Tibial artery (tissue), 4 donors: ENCODE data around the gene DACH1.

Experiments
- DNase-seq, 2 donors: peaks; one replicate each; pipeline ENCODE4 v3.0.0-alpha.2; 2019
- H3K27ac ChIP-seq, 2 donors: fragments of 200-600 bp; sonication (generic) in 1 of 2; 1 replicate in 1 of 2; 2 replicates in 1 of 2; pipeline ENCODE4 v1.5.1; 2018 to 2019; ENCODE audit warnings: mild to moderate bottlenecking in 1 of 2
- H3K27me3 ChIP-seq, 2 donors: fragments of 200-600 bp; sonication (generic) in 1 of 2; one replicate each; pipeline versions ENCODE4 v1.5.1 to v1.6.0; 2016 to 2019
- H3K36me3 ChIP-seq, 3 donors: fragments of 200-600 bp; sonication (generic) in 2 of 3; one replicate each; pipeline ENCODE4 v1.5.1; 2016 to 2019; ENCODE audit warnings: mild to moderate bottlenecking in 2 of 3
- H3K4me1 ChIP-seq, 4 donors: fragments of 200-600 bp; sonication (generic) in 2 of 4; 1 replicate in 3 of 4; 2 replicates in 1 of 4; pipeline ENCODE4 v1.5.1; 2016 to 2019
- H3K4me3 ChIP-seq, 2 donors: fragments of 200-600 bp; sonication (generic) in 1 of 2; 1 replicate in 1 of 2; 2 replicates in 1 of 2; pipeline ENCODE4 v1.5.1; 2018 to 2019; ENCODE audit warnings: mild to moderate bottlenecking in 2 of 2
- H3K9me3 ChIP-seq, 3 donors: fragments of 200-600 bp; sonication (generic) in 1 of 3; one replicate each; pipeline ENCODE4 v1.5.1; 2016 to 2019
- CTCF ChIP-seq, 2 experiments: fragments of 200-600 bp in 1 of 2; fragments of 450-650 bp in 1 of 2; IDR thresholded peaks; one replicate each; pipeline ENCODE4 v1.5.1; 2017 to 2019; ENCODE audit warnings: antibody characterized with exemption in 2 of 2, mild to moderate bottlenecking in 1 of 2, moderate library complexity in 1 of 2
- intact Hi-C: fragments of 100-400 bp; cut with DNase I; formaldehyde crosslinking; loops from one replicate; pipeline ENCODE4 v1.15.0; 2023; ENCODE audit warnings: low total_unique reads

DACH1 gene

DNA sequence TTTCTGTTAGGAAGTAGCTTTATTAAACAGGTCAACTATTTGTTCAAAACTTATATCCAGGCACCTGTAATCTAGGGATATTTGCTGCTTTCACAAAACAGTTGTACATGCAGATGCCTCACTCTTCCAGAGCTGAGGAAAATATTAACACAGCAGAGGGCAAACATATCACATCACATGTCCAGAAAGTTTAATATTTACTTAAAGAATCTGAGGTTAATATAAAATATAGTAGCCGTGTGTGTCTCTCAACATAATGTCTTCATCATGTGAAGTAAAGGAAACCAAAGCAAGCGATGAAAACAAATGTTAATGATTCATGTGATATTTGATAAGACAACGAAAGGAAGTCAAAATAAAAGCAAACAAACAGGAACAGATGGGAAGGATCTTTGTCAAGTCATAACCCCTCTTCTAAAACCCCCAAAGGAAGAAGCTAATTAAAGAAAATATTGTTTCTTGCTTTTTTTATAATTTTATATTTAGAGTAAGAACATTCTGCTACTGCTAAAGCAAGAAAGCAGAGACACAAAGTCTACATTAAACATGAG, 418.8 kb downstream of the DACH1 start:
- Histone ChIP-seq H3K4me3 (no peak overlapping the region), H3K27me3 (no peaks in the 10 kb centered on the region), H3K36me3 (no peaks in the 10 kb centered on the region), H3K4me1 (no peaks in the 10 kb centered on the region), H3K9me3 (no peaks in the 10 kb centered on the region), H3K27ac (no peak overlapping the region)
- DNase-seq = no peak
- intact Hi-C loops = no loop called here
- no peak for TF ChIP-seq CTCF (IDR thresholded peaks at IDR 0.05)

DNA sequence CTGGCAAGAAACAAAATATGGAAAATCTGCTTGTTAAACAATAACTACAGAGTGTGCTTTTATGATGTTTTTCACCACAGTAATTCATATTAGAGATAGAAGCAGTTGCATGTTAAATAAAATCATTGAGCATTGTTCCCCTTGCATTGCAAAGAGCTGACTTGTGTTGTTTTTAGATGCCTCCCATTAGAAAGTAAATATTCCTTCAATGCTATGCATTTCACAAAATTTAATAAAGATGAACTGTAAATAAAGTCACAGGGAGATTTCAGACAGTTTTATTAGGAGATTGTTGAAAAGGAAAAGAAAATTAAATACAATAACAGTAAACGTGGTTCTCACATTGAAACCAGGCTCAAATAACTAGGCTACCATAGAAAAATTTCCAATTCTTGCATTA, 429.3 kb downstream of the DACH1 start:
- H3K27ac ChIP-seq = no peak overlapping the region
- H3K9me3 ChIP-seq = no peaks in the 10 kb centered on the region
- no peak overlapping the region for H3K4me3 ChIP-seq
- TF ChIP-seq CTCF (IDR thresholded peaks at IDR 0.05) = no peak
- intact Hi-C loops = no loop called here
- no peaks in the 10 kb centered on the region for H3K27me3 ChIP-seq
- no peaks in the 10 kb centered on the region for H3K4me1 ChIP-seq
- no peak for DNase-seq
- no peaks in the 10 kb centered on the region for H3K36me3 ChIP-seq

GRCh38 chr13:71430681-71431080, 436.3 kb downstream of the DACH1 start:
- TF ChIP-seq CTCF (IDR thresholded peaks at IDR 0.05) = no peak

DNA sequence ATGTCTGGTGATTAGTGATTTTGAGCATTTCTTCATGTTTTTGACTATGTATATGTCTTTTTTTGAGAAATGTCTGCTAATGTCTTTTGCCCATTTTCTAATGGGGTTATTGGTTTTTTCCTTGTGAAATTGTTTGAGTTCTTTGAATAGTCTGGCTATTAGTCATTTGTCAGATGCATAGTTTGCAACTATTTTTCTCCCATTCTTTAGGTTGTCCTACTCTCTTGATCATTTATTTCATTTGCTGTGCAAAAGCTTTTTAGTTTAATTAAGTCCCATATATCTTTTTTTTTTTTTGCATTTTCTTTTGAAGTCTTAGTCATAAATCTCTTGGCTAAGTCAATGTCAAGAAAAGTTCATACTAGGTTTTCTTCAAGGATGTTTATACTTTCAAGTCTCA, 449.8 kb downstream of the DACH1 start:
- TF ChIP-seq CTCF (IDR thresholded peaks at IDR 0.05) = no peak
- H3K27ac ChIP-seq = no peak overlapping the region
- H3K9me3 ChIP-seq = no peaks in the 10 kb centered on the region
- no peaks in the 10 kb centered on the region for H3K27me3 ChIP-seq
- no peak for DNase-seq
- H3K36me3 ChIP-seq = no peaks in the 10 kb centered on the region
- H3K4me1 ChIP-seq = no peaks in the 10 kb centered on the region
- no peak overlapping the region for H3K4me3 ChIP-seq
- intact Hi-C loops = no loop called here

More at GRCh38 chr13:71430681-71431080, 436.3 kb downstream of the DACH1 start:
- intact Hi-C loops = loop anchor here (1.0 kb wide), 1 partner anchor 14 kb away; no protein-coding TSS in a partner anchor
- H3K9me3 ChIP-seq = no peaks in the 10 kb centered on the region
- no peak overlapping the region for H3K27ac ChIP-seq
- no peak overlapping the region for H3K4me3 ChIP-seq
- H3K36me3 ChIP-seq = no peaks in the 10 kb centered on the region
- no peak for DNase-seq
- no peaks in the 10 kb centered on the region for H3K4me1 ChIP-seq
- H3K27me3 ChIP-seq = no peaks in the 10 kb centered on the region

- H3K4me1 ChIP-seq = no peaks in the 10 kb centered on the region
- no peaks in the 10 kb centered on the region for H3K36me3 ChIP-seq
- DNase-seq = no peak
- intact Hi-C loops = no loop called here
- TF ChIP-seq CTCF (IDR thresholded peaks at IDR 0.05) = no peak
- no peaks in the 10 kb centered on the region for H3K9me3 ChIP-seq
- no peak overlapping the region for H3K27ac ChIP-seq
- H3K27me3 ChIP-seq = no peaks in the 10 kb centered on the region
- no peak overlapping the region for H3K4me3 ChIP-seq
These were observed 454.8 kb downstream of the DACH1 start for GRCh38 chr13:71412231-71412630.

GRCh38 chr13:71408416-71408815, 458.6 kb downstream of the DACH1 start:
- Histone ChIP-seq H3K36me3 (no peaks in the 10 kb centered on the region), H3K27ac (no peak overlapping the region), H3K4me3 (no peak overlapping the region), H3K9me3 (no peaks in the 10 kb centered on the region), H3K4me1 (no peaks in the 10 kb centered on the region), H3K27me3 (no peaks in the 10 kb centered on the region)
- TF ChIP-seq CTCF (IDR thresholded peaks at IDR 0.05) = no peak
- intact Hi-C loops = no loop called here
- no peak for DNase-seq
